ENCODE measurements around the gene CTNNA1. TPM values are rescaled to one million over a fixed set of nuclear protein-coding genes. Genes with fewer than 3 reads are reported as not detected.

The CTNNA1 gene
- total RNA-seq, 1 experiment from 2014 or later, result 315 TPM

- in situ Hi-C loops (cut with HindIII; ENCODE audit: low pct_unique_long_range_greater_than_20kb, low sequenced_read_pairs), result no loop called here
- no peak for DNase-seq (ENCODE audit: low read depth, low spot score)
Measured at GRCh38 chr5:138969323-138970002, 216.2 kb downstream of the CTNNA1 start.

- DNase-seq (ENCODE audit: low read depth, low spot score), result no peak
- in situ Hi-C loops (cut with HindIII; ENCODE audit: low pct_unique_long_range_greater_than_20kb, low sequenced_read_pairs), result no loop called here
Measured at GRCh38 chr5:138972230-138972629, 219.0 kb downstream of the CTNNA1 start.

GRCh38 chr5:138972836-138973235 is 219.6 kb downstream of the CTNNA1 start:
- in situ Hi-C loops (cut with HindIII; ENCODE audit: low pct_unique_long_range_greater_than_20kb, low sequenced_read_pairs), result no loop called here
- DNase-seq (ENCODE audit: low read depth, low spot score), result no peak

- in situ Hi-C loops (cut with HindIII; ENCODE audit: low pct_unique_long_range_greater_than_20kb, low sequenced_read_pairs), result no loop called here
- DNase-seq (ENCODE audit: low read depth, low spot score), result no peak
Measured at GRCh38 chr5:138974227-138975063, 221.2 kb downstream of the CTNNA1 start.

GRCh38 chr5:138975098-138975847 is 222.0 kb downstream of the CTNNA1 start:
- DNase-seq (ENCODE audit: low read depth, low spot score), result peak; percentile 83
- in situ Hi-C loops (cut with HindIII; ENCODE audit: low pct_unique_long_range_greater_than_20kb, low sequenced_read_pairs), result no loop called here

- no peak for DNase-seq (ENCODE audit: low read depth, low spot score)
Measured at GRCh38 chr5:138978080-138978479, 224.9 kb downstream of the CTNNA1 start.

GRCh38 chr5:138978581-138978980 is 225.4 kb downstream of the CTNNA1 start:
- in situ Hi-C loops (cut with HindIII; ENCODE audit: low pct_unique_long_range_greater_than_20kb, low sequenced_read_pairs), result no loop called here

More at GRCh38 chr5:138978080-138978479, 224.9 kb downstream of the CTNNA1 start:
- in situ Hi-C loops (cut with HindIII; ENCODE audit: low pct_unique_long_range_greater_than_20kb, low sequenced_read_pairs), result no loop called here

GRCh38 chr5:138979684-138980280 is 226.6 kb downstream of the CTNNA1 start:
- no peak for DNase-seq (ENCODE audit: low read depth, low spot score)
- in situ Hi-C loops (cut with HindIII; ENCODE audit: low pct_unique_long_range_greater_than_20kb, low sequenced_read_pairs), result no loop called here

More at GRCh38 chr5:138978581-138978980, 225.4 kb downstream of the CTNNA1 start:
- no peak for DNase-seq (ENCODE audit: low read depth, low spot score)

- in situ Hi-C loops (cut with HindIII; ENCODE audit: low pct_unique_long_range_greater_than_20kb, low sequenced_read_pairs), result no loop called here
Measured at GRCh38 chr5:138980441-138980840, 227.2 kb downstream of the CTNNA1 start.

GRCh38 chr5:138981131-138981530 is 227.9 kb downstream of the CTNNA1 start:
- no peak for DNase-seq (ENCODE audit: low read depth, low spot score)
- in situ Hi-C loops (cut with HindIII; ENCODE audit: low pct_unique_long_range_greater_than_20kb, low sequenced_read_pairs), result no loop called here

More at GRCh38 chr5:138980441-138980840, 227.2 kb downstream of the CTNNA1 start:
- DNase-seq (ENCODE audit: low read depth, low spot score), result no peak

GRCh38 chr5:138981586-138981985 is 228.4 kb downstream of the CTNNA1 start:
- in situ Hi-C loops (cut with HindIII; ENCODE audit: low pct_unique_long_range_greater_than_20kb, low sequenced_read_pairs), result no loop called here
- DNase-seq (ENCODE audit: low read depth, low spot score), result no peak

- in situ Hi-C loops (cut with HindIII; ENCODE audit: low pct_unique_long_range_greater_than_20kb, low sequenced_read_pairs), result no loop called here
Measured at GRCh38 chr5:138983984-138984383, 230.8 kb downstream of the CTNNA1 start.

More at GRCh38 chr5:138983984-138984383, 230.8 kb downstream of the CTNNA1 start:
- DNase-seq (ENCODE audit: low read depth, low spot score), result no peak

Other genes with a start within 250 kb of the CTNNA1 start
- 196 and 213 TPM in 2 replicates for gene ETF1, start 210.2 kb upstream of the CTNNA1 start, total RNA-seq (2014; rRNA removed; shearing (Covaris generic))
- 743 and 805 TPM in 2 replicates for gene HSPA9, start 178.0 kb upstream of the CTNNA1 start, total RNA-seq (2014; rRNA removed; shearing (Covaris generic))
- 1.5 and 2.1 TPM in 2 replicates for gene LRRTM2, start 121.9 kb downstream of the CTNNA1 start, total RNA-seq (2014; rRNA removed; shearing (Covaris generic))